GM13976 (cell line): ENCODE data around the gene PRPSAP1.

ENCODE experiments used
- DNase-seq: peaks from one replicate; pipeline ENCODE4 v3.0.0; 2012; ENCODE audit warnings: low spot score
- CTCF ChIP-seq: IDR thresholded peaks from 2 replicates; pipeline ENCODE4 v1.5.1; 2012; ENCODE audit warnings: borderline replicate concordance, mild to moderate bottlenecking; ENCODE audit not compliant: insufficient read depth; ENCODE audit errors: extremely low read depth, missing control alignments, control extremely low read depth
- in situ Hi-C: fragments of 300-500 bp; cut with MboI; formaldehyde crosslinking; loops from one replicate; pipeline ENCODE4 v1.12.0; 2022; ENCODE audit warnings: low sequenced_read_pairs, mixed read lengths, inconsistent platforms; ENCODE audit not compliant: unreplicated experiment

The PRPSAP1 gene

GRCh38 chr17:76281573-76282371 lies 71.9 kb downstream of the PRPSAP1 start:
- no peak for DNase-seq
- TF ChIP-seq CTCF, result no peak
- in situ Hi-C loops, result loop anchor here (5.0 to 25.0 kb wide), 2 partner anchors 164 to 369 kb away; partner anchors contain the start of gene MRPL38

DNA sequence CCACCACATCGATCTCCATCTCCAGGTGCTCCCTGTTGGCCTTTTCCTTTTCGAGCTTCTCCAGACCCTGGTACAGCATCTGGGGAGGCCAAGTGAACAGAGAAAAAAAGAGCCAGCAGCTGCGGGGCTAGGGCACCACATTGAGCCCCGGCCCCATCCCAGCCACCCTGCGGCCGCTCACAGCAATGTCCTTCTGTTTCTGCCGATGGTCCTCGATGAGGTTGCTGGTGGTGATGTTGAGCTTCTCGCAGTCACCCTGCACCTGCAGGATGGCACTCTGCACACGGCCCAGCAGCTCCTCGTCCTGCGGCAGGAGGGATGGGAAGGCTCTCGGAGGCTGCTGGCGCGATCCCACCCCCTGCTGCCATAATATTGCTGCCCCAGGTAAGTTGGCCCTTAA lies 73.1 kb downstream of the PRPSAP1 start:
- in situ Hi-C loops, result loop anchor here (5.0 to 25.0 kb wide), 2 partner anchors 163 to 368 kb away; partner anchors contain the start of gene MRPL38
- TF ChIP-seq CTCF, result no peak
- DNase-seq, result no peak

GRCh38 chr17:76279742-76280287 lies 73.9 kb downstream of the PRPSAP1 start:
- in situ Hi-C loops, result loop anchor here (5.0 to 25.0 kb wide), 2 partner anchors 163 to 368 kb away; partner anchors contain the start of gene MRPL38
- no peak for TF ChIP-seq CTCF
- no peak for DNase-seq

DNA sequence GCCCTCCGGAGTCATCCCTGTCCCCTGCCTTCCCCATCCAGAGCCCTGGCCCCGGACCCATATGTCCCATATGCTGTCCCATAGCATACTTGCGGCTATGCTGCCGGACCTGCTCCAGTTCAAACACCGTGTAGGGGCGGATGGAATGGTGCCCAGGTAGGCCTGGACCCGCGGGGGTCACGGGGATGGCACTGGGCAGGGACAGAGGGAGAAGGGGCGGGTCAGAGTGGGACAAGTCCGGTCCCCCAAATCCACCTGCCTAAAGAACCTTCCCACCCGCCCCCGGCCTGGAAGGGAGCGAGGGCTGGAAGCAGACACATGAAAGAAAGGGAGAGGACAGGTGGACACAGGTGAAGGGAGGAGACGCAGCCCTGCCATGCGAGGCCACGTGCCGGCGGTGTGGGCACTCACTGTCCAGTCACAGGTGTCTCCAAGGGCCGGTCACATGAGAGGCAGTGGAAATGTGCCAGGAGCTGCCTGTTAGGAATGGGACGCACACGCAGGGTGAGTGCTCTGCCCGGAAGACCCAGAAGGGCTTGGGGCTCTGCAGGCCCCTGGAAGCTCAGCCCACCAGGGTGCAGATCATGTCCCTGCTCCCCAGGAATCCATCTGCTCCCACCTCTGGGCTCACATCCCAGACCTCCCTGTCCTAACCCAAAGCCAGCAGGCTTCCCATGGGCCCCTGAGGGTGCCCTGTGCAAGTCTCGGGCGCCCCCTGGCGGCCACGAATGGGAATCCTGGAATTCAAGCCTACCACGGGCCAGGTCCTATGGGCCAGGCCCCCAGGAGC lies 74.6 kb downstream of the PRPSAP1 start:
- peak; percentile 90 for TF ChIP-seq CTCF
- in situ Hi-C loops, result loop anchor here (25.0 kb wide), 1 partner anchor 367 kb away; the partner anchor contains the start of gene MRPL38

GRCh38 chr17:76278268-76278908 lies 75.3 kb downstream of the PRPSAP1 start:
- no peak for DNase-seq
- TF ChIP-seq CTCF, result no peak
- in situ Hi-C loops, result loop anchor here (25.0 kb wide), 1 partner anchor 366 kb away; the partner anchor contains the start of gene MRPL38

More for the DNA sequence above, 74.6 kb downstream of the PRPSAP1 start:
- DNase-seq, result peak; percentile 92
